Brain pericyte (primary cell): Measurements from ENCODE around the gene CMTM7.

ENCODE experiments used
- DNase-seq: peaks from one replicate; pipeline ENCODE4 v3.0.0-alpha.2; 2012; ENCODE audit warnings: low read depth, low spot score

Gene CMTM7

DNA sequence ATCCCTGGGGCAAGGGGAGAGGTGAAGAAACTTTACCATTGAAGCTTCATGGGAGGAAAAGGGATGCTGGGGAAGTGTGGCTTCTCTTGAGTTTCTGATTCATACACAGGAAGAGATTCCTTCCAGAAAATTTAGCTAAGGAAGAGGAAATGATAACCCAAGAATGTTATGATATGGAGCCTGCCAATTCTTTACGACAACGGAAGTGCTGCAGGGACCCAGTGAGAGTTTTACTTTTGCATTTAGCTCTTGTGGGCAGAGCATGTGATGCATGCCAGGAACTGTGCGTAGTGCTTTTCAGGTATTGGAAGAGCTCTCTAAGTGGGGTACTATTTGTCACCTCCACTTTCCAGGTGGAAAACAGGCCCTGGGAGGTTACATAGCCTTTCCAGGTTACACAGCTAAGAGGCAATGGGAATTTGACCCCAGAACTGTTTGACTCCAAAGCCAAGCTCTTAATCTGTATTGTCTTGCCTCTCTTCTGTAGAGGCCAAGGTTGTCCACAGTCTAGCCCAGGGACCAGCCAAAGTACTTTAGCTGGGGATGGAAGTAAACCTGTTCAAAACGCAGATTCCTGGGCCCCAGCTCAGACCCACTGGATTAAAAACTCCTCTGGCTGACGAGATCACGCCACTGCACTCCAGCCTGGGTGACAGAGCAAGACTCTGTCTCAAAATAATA lies 23.0 kb downstream of the CMTM7 start:
- no peak for DNase-seq

DNA sequence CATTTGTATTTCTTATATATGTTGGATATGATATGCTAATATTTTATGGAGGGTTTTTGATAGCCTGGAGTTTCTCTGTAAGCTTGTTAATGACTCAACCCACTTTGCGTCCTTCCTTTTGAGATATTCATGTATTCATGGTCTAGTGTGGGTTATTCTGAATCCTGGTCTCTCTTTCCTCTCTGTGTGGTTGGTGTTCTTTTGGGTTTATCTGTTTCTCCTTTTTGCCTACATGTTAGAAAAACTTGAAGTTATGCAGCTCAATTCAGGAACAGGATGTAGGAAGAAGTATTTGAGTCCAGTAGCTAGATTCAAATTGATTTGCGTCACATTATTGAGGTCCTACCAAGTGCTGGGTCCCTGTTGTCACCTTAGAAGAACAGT lies 28.1 kb downstream of the CMTM7 start:
- no peak for DNase-seq

DNA sequence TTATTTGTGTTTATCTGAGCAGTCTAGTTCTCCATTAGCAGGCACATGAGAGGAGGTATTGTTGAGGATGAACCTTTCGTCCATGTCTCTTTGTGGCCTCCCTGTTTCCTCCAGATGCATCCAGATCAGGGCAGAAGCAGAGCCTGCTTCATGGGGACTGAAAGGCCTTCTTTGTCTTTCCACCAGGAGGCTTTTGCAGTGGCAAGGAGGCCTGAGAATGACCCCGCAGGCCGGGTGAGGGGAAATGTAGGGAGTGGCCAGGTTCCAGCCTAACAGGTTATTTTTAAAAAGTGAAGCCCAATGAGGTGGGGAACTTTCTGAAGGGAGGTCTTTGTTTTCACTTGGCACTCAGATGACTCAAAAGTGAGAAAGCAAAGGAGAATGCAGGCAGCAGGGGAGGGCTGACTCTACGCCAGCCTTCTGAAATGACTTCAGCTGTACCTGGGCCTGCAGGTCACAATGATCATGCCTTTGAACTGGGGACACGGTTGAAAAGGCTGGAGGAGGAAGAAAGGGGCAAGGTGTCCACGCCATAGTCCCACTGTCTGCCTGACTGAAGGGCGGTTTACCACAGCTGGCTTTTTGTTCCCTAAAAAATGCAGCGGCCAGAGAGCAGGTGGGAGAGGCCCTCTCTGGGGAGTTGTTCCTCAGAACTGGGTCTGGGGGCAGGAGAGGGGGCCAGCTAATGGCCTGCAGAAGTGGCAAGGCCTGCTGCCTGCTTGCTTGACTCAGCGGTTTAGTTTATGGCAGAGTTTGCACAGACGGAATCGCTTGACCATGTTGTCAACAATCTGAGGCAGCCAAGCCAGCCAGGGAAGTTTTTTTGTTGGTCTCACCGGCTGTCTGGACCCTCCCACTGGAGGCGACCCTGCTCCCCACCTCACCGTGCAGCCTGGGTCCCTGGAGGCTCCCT lies 28.7 kb downstream of the CMTM7 start:
- DNase-seq: no peak

DNA sequence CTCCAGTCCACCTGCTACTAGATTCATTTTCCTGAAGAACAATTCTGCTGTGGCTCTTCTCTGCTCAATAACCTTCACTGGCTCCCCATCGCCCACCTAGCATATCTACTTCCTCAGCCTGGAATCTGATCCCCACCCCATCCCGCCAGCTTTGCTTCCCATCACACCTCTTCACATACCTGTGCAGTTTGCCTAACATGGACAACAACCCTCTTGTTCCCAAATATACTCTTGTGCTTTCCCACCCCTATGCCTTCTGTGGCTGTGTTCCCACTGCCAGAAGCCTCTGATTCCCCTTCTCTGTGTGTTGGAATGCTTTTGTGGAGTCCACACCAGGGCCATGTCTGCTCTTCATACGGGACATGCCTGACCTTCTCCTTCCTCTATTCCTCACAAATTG lies 29.5 kb downstream of the CMTM7 start:
- no peak for DNase-seq

DNA sequence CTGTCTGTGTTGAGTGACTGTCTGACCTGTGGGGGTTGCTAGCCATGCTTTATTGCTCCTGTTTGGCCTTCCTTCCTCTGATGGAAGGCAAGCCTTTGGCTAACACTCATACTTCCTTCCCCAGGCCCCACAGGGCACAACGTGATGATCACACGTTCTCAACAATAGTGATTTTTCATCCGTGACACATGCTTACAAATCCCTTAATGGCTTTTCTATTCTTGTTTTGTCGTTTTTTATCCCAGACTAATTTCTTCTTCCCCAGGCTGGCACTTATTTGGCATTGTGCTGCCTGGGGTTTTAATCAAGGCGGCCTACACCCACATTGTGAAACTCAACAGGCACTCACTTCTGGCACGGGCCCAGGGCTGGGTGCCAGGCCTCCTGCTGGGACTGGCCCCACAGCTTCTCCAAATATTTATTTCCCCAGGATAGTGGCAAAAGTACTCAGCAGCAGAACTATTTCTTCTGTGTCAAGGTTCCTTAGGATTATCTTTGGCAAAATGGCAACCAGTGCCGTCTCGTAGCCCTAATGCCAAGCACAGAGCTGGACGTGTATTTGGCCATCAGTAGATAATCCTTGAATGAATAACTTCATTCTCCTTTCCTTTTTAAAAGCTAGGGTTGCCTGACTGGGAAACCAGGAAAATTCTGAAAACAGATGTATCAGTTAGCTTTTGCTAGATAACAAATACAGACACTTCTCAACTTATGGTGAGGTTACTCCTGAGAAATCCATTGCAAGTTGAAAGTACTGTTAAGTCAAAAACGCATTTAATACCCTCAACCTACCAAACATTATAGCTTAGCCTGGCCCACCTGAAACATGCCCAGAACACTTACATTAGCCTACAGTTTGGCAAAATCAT lies 30.6 kb downstream of the CMTM7 start:
- peak; percentile 60 for DNase-seq

DNA sequence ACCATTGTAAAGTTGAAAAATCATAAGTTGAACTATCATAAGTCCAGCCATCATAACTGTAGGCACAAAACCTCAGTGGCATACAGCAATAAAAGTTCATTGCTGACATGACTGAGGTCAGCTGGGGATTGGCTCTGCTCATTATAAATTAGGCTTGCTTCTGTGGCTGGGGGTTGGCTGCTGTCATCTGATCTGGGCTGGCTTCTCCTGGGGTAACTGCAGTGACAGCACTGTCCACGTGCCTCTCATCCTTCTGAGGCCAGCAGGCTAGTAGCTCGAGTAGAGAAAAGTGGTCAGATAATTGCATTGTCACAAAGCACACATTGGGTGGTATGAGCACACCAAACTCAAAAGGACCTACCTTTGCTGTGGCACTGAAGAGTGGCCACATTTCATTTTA lies 31.3 kb downstream of the CMTM7 start:
- DNase-seq: no peak

DNA sequence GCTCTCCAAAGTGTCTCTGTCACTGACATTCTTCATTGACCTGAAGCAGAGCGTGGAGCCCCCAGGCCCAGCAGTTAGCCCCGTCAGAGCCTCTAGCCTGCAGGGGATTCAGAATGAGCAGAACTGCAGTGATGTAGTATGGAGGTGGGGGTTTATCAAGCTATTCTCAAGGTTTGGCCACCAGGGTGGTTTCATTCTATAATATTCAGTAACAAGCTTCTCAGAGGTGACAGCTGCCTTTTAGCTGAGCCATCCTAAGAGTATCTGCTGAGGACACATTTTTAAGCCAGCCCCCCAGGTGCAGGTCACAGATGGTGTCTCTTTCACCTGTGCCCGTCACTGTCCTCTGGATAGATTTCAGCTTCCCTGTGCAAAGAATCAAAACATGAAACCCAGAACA lies 31.9 kb downstream of the CMTM7 start:
- DNase-seq: no peak

DNA sequence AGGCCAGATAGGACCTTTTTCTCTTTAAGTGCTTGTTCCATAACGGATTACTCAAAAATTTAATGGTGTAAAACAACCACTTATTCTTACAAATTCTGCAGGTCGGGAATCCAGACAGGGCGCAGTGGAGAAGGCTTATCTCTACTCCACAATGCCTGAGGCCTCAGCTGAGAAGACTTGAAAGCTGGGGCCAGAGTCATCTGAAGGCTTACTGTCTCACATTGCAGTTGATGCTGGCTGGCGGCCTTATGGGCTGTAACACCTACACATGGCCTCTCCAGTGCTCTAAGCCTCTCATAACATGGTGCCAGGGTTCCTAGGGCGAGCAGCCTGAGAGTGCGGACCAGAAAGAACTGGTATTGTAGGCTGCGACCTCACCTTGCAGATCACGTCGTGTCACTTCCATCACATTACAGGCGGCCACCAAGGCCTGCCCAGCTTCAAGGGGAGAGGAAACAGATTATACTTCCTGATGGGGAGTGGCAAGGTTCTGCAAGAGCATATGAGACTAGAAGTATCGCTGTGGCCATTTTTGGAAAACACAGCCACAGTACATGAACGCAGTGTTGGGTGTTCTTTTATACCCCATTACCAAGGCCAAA lies 32.4 kb downstream of the CMTM7 start:
- DNase-seq: no peak

DNA sequence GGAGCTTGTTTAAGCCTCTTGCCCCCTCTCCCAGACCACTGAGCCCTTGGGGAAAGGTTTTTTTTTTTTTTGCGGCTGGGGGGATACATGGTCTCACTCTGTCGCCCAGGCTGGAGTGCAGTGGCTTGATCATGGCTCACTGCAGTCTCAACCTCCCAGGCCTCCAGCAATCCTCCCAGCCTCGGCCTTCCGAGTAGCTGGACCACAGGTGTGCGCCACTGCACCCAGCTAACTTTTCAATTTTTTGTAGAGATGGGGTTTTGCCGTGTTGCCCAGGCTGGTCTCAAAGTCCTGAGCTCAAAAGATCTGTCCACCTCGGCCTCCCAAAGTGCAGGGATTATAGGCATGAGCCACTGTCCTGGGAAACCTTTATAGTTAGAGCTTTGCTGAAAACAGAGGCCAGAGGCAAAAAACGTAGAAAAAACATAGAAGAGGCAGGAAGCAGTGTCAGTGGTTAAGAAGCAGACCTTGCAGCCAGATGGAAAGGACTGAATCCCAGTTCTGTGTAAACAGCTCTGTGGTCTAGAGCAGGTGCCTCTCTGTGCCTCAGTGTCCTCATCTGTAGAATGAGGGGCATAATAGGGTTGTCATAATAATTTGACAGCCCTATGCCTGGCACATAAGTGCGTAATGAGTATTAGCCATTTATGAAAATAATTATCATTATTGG lies 33.1 kb downstream of the CMTM7 start:
- DNase-seq: no peak

DNA sequence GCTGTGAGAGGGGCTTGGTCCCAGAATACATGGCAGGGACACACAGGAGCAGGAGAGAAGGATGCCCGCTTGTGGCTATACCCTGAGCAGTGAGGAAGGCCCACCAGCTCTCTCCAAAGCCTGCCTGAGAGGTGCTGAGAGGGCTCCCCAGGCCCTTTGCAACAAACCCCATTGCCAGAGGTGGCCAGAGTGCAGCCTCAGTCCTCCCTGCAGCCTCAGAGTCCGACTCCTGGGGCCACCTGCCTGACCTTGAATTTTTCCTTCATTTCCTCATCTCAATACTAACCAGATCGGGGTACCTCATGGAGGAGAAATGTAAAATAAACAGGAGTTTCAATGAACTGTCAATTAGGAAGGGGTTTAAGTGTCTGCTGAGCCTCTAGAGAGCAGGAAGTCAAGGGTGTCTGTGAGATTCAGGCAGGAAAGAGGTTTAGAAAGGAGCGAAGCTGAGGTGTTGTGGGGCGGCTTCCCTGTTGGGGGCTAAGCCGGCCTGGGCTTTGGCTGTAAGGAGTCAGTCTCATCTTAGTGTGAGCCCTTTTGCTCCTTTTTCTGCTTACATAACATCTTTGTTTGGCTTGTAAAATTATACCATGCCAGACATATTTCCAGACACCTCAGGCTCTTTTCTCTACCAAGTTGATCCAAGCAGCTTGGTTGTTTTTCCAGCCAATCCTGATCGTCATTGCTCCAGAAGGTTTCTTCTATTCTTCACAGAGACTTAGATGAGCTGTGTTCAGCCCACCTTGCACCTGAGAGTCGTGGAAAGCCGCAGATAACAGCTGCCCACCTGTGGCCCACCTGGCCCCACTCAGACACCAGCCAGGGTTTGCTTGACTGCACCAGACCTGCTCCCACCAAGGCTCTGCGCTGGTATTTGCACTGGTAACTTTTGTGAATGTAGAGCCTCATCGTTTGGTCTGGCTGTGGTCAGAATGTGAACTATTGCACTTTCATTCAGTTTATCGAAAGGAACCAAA lies 36.7 kb downstream of the CMTM7 start:
- DNase-seq: no peak

DNA sequence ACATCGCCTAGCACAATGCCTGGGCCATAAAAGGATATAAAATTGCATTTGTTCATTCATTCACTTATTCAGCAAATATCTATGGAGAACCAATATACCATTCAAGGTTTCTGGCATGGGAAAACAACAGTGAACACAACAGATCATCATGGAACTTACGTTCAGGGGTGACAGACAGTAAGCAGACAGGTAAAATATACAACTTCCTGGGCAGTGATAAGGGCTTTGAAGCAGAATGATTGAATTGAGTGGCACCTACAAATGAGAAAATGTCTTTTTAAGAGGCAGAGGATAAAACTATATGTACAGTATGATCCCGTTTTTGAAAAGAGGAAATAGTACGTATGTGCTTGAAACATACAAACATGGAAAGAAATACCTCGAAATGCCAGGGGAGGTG lies 39.2 kb downstream of the CMTM7 start:
- DNase-seq: no peak

DNA sequence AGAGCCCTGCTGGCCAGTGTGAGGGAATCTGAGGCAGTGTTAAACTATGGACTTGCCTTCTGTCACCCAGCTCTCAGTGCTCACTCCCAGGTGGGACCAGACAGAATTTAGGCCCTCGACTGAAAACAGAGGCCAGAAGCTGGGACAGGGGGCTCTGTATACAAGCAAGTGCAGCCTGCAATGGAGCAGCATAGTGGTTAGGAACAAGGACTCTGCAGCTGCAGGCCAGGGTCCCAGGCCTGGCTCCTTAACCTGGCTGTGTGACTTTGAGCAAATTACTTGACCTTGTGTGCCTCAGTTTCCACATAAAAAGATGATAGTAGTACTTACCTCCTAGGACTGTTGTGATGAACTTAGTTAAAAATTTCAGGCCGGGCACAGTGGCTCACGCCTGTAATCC lies 39.8 kb downstream of the CMTM7 start:
- no peak for DNase-seq

DNA sequence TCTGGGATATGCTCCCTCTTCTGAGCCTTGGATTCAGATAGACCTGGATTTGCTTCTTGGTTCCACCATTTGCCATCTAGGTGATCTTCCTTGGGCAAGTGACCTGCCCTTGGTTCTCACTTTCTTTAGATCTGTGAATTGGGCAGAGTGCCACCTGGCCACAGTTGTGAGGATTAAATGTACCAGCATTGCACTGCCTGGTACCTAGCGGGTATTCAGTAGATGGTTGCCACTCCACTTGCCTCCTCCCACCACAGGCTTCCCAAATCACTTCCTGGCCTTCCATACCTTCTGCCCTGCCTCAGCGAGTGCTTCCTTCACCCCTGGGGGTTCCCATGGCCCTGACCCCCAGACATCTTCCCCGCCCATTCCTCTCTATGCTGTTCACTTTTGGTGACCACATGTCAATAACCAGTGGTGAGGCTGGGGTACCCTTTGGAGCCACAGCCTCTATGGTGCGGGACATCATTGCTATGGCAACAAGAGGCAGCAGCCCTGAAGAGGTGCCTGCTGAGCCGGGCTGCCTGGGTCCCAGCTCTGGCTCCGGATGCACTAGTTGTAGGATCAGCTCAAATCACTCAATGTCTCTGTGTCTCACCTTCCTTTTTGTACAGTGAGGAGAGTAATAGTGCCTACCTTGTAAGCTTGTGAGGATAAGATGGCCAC lies 40.5 kb downstream of the CMTM7 start:
- no peak for DNase-seq

DNA sequence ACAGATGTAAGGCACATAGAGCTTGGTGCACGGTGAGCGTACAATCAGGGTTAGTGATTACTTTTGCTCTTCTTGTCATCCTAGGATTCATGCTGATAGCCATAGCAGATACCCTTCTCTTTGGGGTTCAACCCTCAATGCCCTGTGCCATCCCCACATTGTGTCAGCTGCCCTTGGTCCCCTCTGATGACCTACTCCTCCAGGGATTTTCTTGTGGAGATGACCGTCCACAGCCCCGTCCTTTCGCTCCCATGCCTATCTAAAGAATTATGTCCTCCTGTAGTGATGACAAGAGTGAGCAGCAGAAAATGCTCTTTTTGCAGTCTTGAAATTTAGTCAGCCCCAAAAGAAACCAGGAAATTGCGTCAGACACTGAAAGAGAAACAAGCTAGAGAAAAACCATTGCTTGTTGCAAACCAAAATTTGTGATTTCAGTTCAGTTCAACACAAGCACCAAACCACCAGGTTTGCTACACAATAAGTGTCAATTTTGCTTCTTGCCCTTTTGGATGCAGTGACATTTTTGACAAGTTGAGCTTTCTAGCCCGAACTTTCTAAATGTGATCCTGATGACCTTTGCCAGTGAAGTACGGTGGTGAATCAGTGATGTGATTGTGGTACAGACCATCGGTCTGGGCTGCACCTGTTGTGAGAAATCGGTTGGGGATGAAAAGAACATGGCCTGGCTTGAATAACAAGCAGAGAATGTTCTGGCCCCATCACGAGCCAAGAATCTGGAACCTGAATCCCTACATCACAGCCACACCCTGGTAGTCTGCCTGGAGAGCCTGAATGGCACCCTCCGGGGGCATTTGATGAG lies 41.3 kb downstream of the CMTM7 start:
- no peak for DNase-seq

DNA sequence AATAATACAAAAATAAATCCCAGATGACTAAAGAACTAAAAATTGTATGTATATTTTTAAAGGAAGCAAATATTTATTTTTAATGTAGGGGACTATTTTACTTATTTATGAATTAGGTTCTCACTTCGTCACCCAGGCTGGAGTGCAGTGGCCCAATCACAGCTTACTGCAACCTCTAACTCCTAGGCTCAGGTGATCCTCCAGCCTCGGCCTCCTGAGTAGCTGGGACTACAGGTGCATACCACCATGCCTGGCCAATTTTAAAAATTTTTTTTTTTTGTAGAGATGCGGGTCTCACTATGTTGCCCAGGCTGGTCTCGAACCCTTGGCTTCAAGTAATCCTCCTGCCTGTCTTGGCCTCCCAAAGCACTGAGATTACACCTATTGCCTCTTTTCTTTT lies 42.6 kb downstream of the CMTM7 start:
- DNase-seq: no peak

DNA sequence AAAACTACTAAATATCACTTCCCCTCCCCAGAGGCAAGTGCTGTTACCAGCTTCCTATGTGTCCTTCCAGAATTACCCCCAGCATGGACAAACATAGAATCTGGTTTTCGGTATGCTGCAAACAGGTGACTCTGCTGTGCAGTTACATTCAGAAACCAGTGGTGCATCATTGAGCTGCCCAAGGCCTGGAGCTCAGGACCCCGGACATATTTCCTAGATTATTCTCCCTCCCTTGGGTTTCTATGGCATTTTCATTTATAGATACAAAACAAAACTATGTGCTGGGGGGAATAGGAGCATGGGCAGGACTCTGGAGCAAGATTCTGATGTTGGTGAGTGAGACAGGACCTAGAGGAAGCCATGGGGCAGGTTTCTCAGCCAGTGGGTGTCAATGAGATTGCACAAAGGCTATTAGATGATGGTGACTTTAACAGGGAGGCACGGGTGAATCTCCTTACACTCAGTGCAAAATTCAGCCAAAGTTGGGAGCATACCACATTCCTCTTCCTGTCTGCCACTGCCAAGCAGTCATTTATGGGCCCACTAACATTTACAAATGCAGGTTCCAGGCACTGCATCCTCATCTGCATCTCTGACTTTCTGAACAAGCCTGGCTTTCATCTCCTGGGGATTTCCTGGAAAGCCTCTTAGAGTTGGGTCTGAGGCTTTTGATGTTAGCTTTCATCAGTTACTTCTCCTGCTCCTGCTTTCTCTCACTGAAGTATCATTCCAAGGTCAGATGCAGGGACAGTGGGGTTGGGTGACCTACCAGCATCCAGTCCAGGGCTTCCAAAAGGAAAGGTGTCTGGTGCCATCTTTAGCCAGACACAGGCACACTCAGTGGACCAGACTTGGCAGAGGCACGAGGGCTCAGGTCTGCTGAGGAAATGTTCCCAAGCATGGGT lies 44.5 kb downstream of the CMTM7 start:
- DNase-seq: no peak

DNA sequence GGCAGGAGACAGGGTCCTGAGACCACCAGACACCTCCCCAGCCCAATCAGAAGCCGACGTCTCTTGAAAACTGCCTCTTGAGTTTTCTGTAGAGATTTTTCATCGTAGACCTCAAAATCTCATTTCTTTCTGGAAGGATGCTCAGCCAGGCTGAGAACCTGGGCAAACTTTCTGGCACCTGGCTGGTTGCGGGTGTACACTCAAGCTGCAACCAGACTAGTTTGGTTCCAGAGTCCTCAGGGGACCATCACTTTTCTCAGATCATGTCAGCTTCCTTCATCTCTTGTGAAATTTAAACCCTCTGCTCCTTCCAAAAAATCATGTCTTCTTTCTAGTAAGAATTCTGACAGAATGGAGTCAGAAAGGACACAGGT lies 45.1 kb downstream of the CMTM7 start:
- DNase-seq: no peak

DNA sequence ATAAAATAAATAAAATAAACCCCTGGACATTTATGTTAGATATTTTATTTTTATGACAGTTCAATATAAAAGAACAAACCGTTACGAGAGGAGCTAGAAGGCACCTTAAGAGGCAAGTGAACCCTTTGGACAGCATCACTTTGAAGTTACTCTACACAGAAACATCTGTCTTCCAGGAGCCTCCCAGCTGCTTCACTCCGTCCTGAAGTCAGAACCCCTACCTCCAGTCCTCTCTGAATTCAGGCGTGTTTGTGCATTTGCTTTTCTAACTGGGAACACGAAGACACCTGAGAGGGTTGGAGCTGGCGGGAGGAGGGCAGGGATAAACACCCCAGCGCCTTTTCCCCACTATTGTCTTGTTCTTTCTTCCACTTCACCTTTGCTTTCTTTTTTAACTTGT lies 46.2 kb downstream of the CMTM7 start:
- no peak for DNase-seq
